Measurements from ENCODE around the gene UBALD2.

DNA sequence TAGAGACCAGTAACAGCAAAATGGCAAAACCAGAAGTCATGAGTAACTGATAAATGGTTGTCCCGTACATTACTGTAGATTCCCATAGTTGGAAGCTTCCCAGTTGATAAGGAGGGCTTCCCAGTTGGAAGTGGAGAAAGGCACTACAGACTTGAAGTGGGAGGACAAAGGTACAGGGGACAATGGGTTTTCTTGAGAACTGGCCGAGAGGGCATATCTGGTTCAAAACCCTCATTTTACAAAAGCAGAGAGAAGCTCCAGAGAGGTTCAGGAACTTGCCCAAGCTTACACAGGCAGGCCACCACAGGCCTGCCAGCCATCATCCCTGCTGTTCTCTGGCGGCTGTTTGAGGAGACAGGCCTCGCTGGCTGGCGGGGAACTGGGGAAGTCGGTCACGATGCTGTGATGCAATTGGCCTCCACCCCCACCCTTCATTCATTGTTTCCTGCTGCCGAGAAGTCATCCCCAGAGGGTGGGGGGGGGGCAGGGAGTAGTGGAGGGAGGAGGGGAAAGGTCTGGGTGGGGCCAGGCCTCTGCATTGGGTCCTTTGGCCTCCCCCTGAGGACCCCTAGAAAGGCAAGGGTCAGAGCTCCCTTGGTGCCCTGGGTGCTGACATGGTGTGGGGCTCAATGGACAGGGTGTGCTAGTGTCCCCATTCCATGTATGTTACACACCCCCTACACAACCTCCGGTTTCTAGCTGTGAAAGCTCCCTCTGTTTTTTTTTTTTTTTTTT is 3.0 kb downstream of the UBALD2 start:
- TF ChIP-seq POLR2A (IDR thresholded peaks at IDR 0.05; ENCODE audit: low read length): no peak
- TF ChIP-seq, protein P1, sequence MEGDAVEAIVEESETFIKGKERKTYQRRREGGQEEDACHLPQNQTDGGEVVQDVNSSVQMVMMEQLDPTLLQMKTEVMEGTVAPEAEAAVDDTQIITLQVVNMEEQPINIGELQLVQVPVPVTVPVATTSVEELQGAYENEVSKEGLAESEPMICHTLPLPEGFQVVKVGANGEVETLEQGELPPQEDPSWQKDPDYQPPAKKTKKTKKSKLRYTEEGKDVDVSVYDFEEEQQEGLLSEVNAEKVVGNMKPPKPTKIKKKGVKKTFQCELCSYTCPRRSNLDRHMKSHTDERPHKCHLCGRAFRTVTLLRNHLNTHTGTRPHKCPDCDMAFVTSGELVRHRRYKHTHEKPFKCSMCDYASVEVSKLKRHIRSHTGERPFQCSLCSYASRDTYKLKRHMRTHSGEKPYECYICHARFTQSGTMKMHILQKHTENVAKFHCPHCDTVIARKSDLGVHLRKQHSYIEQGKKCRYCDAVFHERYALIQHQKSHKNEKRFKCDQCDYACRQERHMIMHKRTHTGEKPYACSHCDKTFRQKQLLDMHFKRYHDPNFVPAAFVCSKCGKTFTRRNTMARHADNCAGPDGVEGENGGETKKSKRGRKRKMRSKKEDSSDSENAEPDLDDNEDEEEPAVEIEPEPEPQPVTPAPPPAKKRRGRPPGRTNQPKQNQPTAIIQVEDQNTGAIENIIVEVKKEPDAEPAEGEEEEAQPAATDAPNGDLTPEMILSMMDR (IDR thresholded peaks at IDR 0.05): no peak
- no peak for TF ChIP-seq KDM1A (IDR thresholded peaks at IDR 0.05; ENCODE audit: low read depth)
- TF ChIP-seq RARB (CRISPR knock-in tag; IDR thresholded peaks at IDR 0.05): no peak
- TF ChIP-seq, protein P2, sequence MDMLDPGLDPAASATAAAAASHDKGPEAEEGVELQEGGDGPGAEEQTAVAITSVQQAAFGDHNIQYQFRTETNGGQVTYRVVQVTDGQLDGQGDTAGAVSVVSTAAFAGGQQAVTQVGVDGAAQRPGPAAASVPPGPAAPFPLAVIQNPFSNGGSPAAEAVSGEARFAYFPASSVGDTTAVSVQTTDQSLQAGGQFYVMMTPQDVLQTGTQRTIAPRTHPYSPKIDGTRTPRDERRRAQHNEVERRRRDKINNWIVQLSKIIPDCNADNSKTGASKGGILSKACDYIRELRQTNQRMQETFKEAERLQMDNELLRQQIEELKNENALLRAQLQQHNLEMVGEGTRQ (IDR thresholded peaks at IDR 0.05): no peak
- no peak for TF ChIP-seq RAD21 (conservative IDR thresholded peaks at IDR 0.05 in 1 of 2, IDR thresholded peaks at IDR 0.05 in 1 of 2)
- TF ChIP-seq HOXB5 (CRISPR knock-in tag; IDR thresholded peaks at IDR 0.05): no peak
- no peak for TF ChIP-seq RCOR1 (IDR thresholded peaks at IDR 0.05; ENCODE audit: low read depth, low read length)
- no peak for TF ChIP-seq POLR2AphosphoS2 (conservative IDR thresholded peaks at IDR 0.05; ENCODE audit: low read length)
- no peak for TF ChIP-seq CEBPB (IDR thresholded peaks at IDR 0.05)
- no peak for TF ChIP-seq RFX5 (IDR thresholded peaks at IDR 0.05)
- TF ChIP-seq FOSL2 (IDR thresholded peaks at IDR 0.05): no peak
- no peak for TF ChIP-seq FOSL2 (CRISPR knock-in tag; IDR thresholded peaks at IDR 0.05)
- TF ChIP-seq JUNB (IDR thresholded peaks at IDR 0.05): no peak
- no peak for TF ChIP-seq EP300 (IDR thresholded peaks at IDR 0.05)
